Stimulated activated CD4-positive, alpha-beta T cell treated with anti-CD3 and anti-CD28 coated beads, Interleukin-2, amount 100 ng/mL, for 24 hours (primary cell): ENCODE data around the gene SLC2A4RG.
"Not testable (repeated sequence)": the region's sequence is repeated elsewhere in the genome, so short reads cannot be mapped to it uniquely, and the experiment has no call there.

Source experiments
- DNase-seq, 2 donors: peaks; one replicate each; pipeline ENCODE4 v3.0.0-alpha.2; 2020

SLC2A4RG gene

GRCh38 chr20:63714858-63715257 lies 24.7 kb upstream of the SLC2A4RG start:
- no peak for DNase-seq

GRCh38 chr20:63718996-63719395 lies 20.6 kb upstream of the SLC2A4RG start:
- no peak for DNase-seq

- DNase-seq: not testable (repeated sequence)
These were observed 16.5 kb upstream of the SLC2A4RG start for GRCh38 chr20:63722967-63723622.

- not testable (repeated sequence) for DNase-seq
These were observed 9.3 kb upstream of the SLC2A4RG start for GRCh38 chr20:63730189-63730733.

- DNase-seq: no peak
These were observed 8.2 kb upstream of the SLC2A4RG start for GRCh38 chr20:63731410-63731809.

- no peak for DNase-seq
These were observed 7.2 kb upstream of the SLC2A4RG start for GRCh38 chr20:63732118-63733095.

GRCh38 chr20:63733117-63733516 lies 6.5 kb upstream of the SLC2A4RG start:
- no peak for DNase-seq

- no peak for DNase-seq
These were observed 5.9 kb upstream of the SLC2A4RG start for GRCh38 chr20:63733579-63734081.

- no peak for DNase-seq
These were observed 5.2 kb upstream of the SLC2A4RG start for GRCh38 chr20:63734111-63734945.

GRCh38 chr20:63734946-63735858 lies 4.4 kb upstream of the SLC2A4RG start:
- no peak for DNase-seq

GRCh38 chr20:63735859-63736718 lies 3.5 kb upstream of the SLC2A4RG start, which contains the start of gene LIME1:
LIME1 (plus strand) TSS chr20:63736664; CDS start chr20:63737550, 886 bp downstream.
- DNase-seq: peak; percentile 64

GRCh38 chr20:63736893-63737694 lies 2.5 kb upstream of the SLC2A4RG start:
- DNase-seq: peak; percentile 54 to 57

- DNase-seq: no peak
These were observed 2.0 kb upstream of the SLC2A4RG start for GRCh38 chr20:63737695-63737944.

- peak; percentile 45 to 49 for DNase-seq
These were observed 1.5 kb upstream of the SLC2A4RG start for GRCh38 chr20:63737945-63738686.

- DNase-seq: peak; percentile 40 to 49
These were observed 868 bp upstream of the SLC2A4RG start for GRCh38 chr20:63738687-63739129.

- peak; percentile 48 to 51 for DNase-seq
These were observed 572 bp downstream of the SLC2A4RG start for GRCh38 chr20:63740070-63740626.

- peak in 1 of 2 donors; percentile 45 for DNase-seq
These were observed 1.2 kb downstream of the SLC2A4RG start for GRCh38 chr20:63740627-63741353.

GRCh38 chr20:63741354-63741675 lies 1.7 kb downstream of the SLC2A4RG start:
- no peak for DNase-seq
